ENCODE data around the gene LAMA4. TPM values are rescaled to one million over a fixed set of nuclear protein-coding genes. Genes with fewer than 3 reads are reported as not detected.

The LAMA4 gene
- total and polyA plus RNA-seq, 2 of the 13 experiments (the other 11 are each of a cell fraction or from before 2014, with no cell fraction given) = not detected

GRCh38 chr6:112205427-112206109 lies 48.8 kb downstream of the LAMA4 start:
- no peaks in the 10 kb centered on the region for H4K20me1 ChIP-seq (ENCODE audit: insufficient read depth, low read length)
- H3K27me3 ChIP-seq (ENCODE audit: control insufficient read depth in 1 of 2, insufficient read depth in 2 of 2, low read length in 2 of 2) = no peaks in the 10 kb centered on the region
- H2AFZ ChIP-seq (ENCODE audit: low read length) = no peak overlapping the region
- CTCF ChIA-PET (ENCODE audit: low intra/inter-chr PET ratio, low total read pairs) = no interaction called here
- H3K4me3 ChIP-seq (replicated peaks in 1 of 3; ENCODE audit: insufficient read depth in 1 of 3, low read depth in 2 of 3, low read length in 3 of 3) = no peak overlapping the region
- 41% methylated on average over 5 of the region's 5 CpGs for WGBS (ENCODE audit: low lambda C conversion rate)
- FAIRE-seq = no peak
- no TSS peak for BruUV-seq (replicated peaks)
- intact Hi-C loops (cut with micrococcal nuclease; ENCODE audit: unreplicated experiment) (no loop called here), in situ Hi-C loops (cut with HindIII; ENCODE audit: extremely low pct_ligation_motif_present, low pct_unique_long_range_greater_than_20kb) (no loop called here)
- H3K36me3 ChIP-seq (replicated peaks in 1 of 2; ENCODE audit: control insufficient read depth in 1 of 2, insufficient read depth in 2 of 2, low read length in 2 of 2) = no peaks in the 10 kb centered on the region
- POLR2A ChIA-PET = no interaction called here
- TF ChIP-seq ETV6 (CRISPR knock-in tag; conservative IDR thresholded peaks at IDR 0.05) (no peak), SATB2 (CRISPR knock-in tag; IDR thresholded peaks at IDR 0.05) (no peak), PREB (CRISPR knock-in tag; IDR thresholded peaks at IDR 0.05) (no peak), ZNF33A (CRISPR knock-in tag; IDR thresholded peaks at IDR 0.05; ENCODE audit: borderline replicate concordance) (no peak), TARDBP (CRISPR knock-in tag; IDR thresholded peaks at IDR 0.05) (no peak), HOXA3 (CRISPR knock-in tag; IDR thresholded peaks at IDR 0.05) (no peak), ZMYM3 (CRISPR knock-in tag; IDR thresholded peaks at IDR 0.05) (no peak)
- ATAC-seq = no peak
- DNase-seq (ENCODE audit: low spot score) = no peak
- H3K4me1 ChIP-seq (ENCODE audit: insufficient read depth, low read length) = peaks cover 16% of the 10 kb centered on the region
- no peak overlapping the region for H3K27ac ChIP-seq (ENCODE audit: extremely low read length, insufficient read depth, low read length)
- H3K4me2 ChIP-seq (ENCODE audit: low read depth, low read length) = no peak overlapping the region
- no peaks in the 10 kb centered on the region for H3K79me2 ChIP-seq (ENCODE audit: insufficient read depth, low read length)
- no peak overlapping the region for H3K9ac ChIP-seq (ENCODE audit: insufficient read depth, low read depth, low read length)
- no peaks in the 10 kb centered on the region for H3K9me3 ChIP-seq (ENCODE audit: low read length)

GRCh38 chr6:112204350-112204706 lies 50.0 kb downstream of the LAMA4 start:
- no peak overlapping the region for H2AFZ ChIP-seq (ENCODE audit: low read length)
- no peak for FAIRE-seq
- no peaks in the 10 kb centered on the region for H3K79me2 ChIP-seq (ENCODE audit: insufficient read depth, low read length)
- in situ Hi-C loops (cut with HindIII; ENCODE audit: extremely low pct_ligation_motif_present, low pct_unique_long_range_greater_than_20kb) (no loop called here), intact Hi-C loops (cut with micrococcal nuclease; ENCODE audit: unreplicated experiment) (no loop called here)
- H3K27me3 ChIP-seq (ENCODE audit: control insufficient read depth in 1 of 2, insufficient read depth in 2 of 2, low read length in 2 of 2) = no peaks in the 10 kb centered on the region
- no peak for DNase-seq (ENCODE audit: low spot score)
- WGBS (ENCODE audit: low lambda C conversion rate) = 80% methylated on average over 4 of the region's 4 CpGs
- ChIA-PET POLR2A (no interaction called here), CTCF (ENCODE audit: low intra/inter-chr PET ratio, low total read pairs) (no interaction called here)
- peaks cover 16% of the 10 kb centered on the region for H3K4me1 ChIP-seq (ENCODE audit: insufficient read depth, low read length)
- no peaks in the 10 kb centered on the region for H3K36me3 ChIP-seq (replicated peaks in 1 of 2; ENCODE audit: control insufficient read depth in 1 of 2, insufficient read depth in 2 of 2, low read length in 2 of 2)
- H3K4me2 ChIP-seq (ENCODE audit: low read depth, low read length) = no peak overlapping the region
- no TSS peak for BruUV-seq (replicated peaks)
- ATAC-seq = no peak
- no peaks in the 10 kb centered on the region for H4K20me1 ChIP-seq (ENCODE audit: insufficient read depth, low read length)
- no peaks in the 10 kb centered on the region for H3K9me3 ChIP-seq (ENCODE audit: low read length)
- no peak overlapping the region for H3K9ac ChIP-seq (ENCODE audit: insufficient read depth, low read depth, low read length)
- no peak overlapping the region for H3K4me3 ChIP-seq (replicated peaks in 1 of 3; ENCODE audit: insufficient read depth in 1 of 3, low read depth in 2 of 3, low read length in 3 of 3)
- no peak overlapping the region for H3K27ac ChIP-seq (ENCODE audit: extremely low read length, insufficient read depth, low read length)
- TF ChIP-seq CC2D1A (CRISPR knock-in tag; IDR thresholded peaks at IDR 0.05) (no peak), ETV5 (CRISPR knock-in tag; IDR thresholded peaks at IDR 0.05; ENCODE audit: borderline replicate concordance) (no peak), SIN3B (IDR thresholded peaks at IDR 0.05; ENCODE audit: low read length) (no peak), PITX1 (CRISPR knock-in tag; IDR thresholded peaks at IDR 0.05) (no peak), DR1 (CRISPR knock-in tag; IDR thresholded peaks at IDR 0.05) (no peak), JUND (CRISPR knock-in tag; IDR thresholded peaks at IDR 0.05) (no peak), ONECUT2 (CRISPR knock-in tag; IDR thresholded peaks at IDR 0.05) (no peak), MIER3 (CRISPR knock-in tag; IDR thresholded peaks at IDR 0.05; ENCODE audit: borderline replicate concordance) (no peak), ZNF282 (IDR thresholded peaks at IDR 0.05; ENCODE audit: partially characterized antibody) (no peak), MLXIP (CRISPR knock-in tag; IDR thresholded peaks at IDR 0.05; ENCODE audit: borderline replicate concordance) (no peak)
